HEK293 (cell line): ENCODE results near the gene CALHM6.
A peak's percentile ranks its signal among the peaks of the same experiment; 100 is the strongest.

ENCODE experiments used
- CTCF ChIA-PET: fragments of 350-600 bp; formaldehyde crosslinking; extraction: SDS; loops from one replicate; lab custom pipeline; 2021; ENCODE audit warnings: antibody characterized with exemption; lab: Yijun Ruan, JAX
- POLR2A ChIA-PET: fragments of 300-600 bp; formaldehyde crosslinking; extraction: SDS; loops from one replicate; lab custom pipeline; 2020; ENCODE audit warnings: antibody characterized with exemption, inconsistent platforms; lab: Yijun Ruan, JAX
- H3K27ac ChIP-seq: fragments of 200-500 bp; sonication (Bioruptor generic); 2 replicates; pipeline ENCODE4 v1.5.1; 2014; ENCODE audit warnings: low read depth, low read length, control low read depth, inconsistent platforms; ENCODE audit errors: extremely low read depth
- H3K36me3 ChIP-seq, 2 experiments: fragments of 200-500 bp in 1 of 2; sonication (Bioruptor generic) in 1 of 2; 1 replicate in 1 of 2; 2 replicates in 1 of 2; pipeline ENCODE4 v1.5.1; 2014 to 2017; ENCODE audit warnings: inconsistent platforms in 2 of 2, low read length in 2 of 2; ENCODE audit not compliant: control insufficient read depth in 2 of 2, insufficient read depth in 1 of 2
- H3K4me1 ChIP-seq: fragments of 200-500 bp; sonication (Bioruptor generic); 2 replicates; pipeline ENCODE4 v1.5.1; 2014; ENCODE audit warnings: mild to moderate bottlenecking, low read length, inconsistent platforms; ENCODE audit not compliant: control insufficient read depth, insufficient read depth
- H3K4me3 ChIP-seq: 2 replicates; pipeline ENCODE4 v1.5.1; 2011; ENCODE audit warnings: low read depth, mild to moderate bottlenecking, control low read depth, low read length, moderate library complexity
- H3K9me3 ChIP-seq: fragments of 200-500 bp; sonication (Bioruptor generic); 2 replicates; pipeline ENCODE4 v1.5.1; 2014; ENCODE audit warnings: low read depth, low read length, inconsistent platforms; ENCODE audit not compliant: control insufficient read depth, insufficient read depth
- MEIS1 ChIP-seq: sonication (generic); formaldehyde crosslinking; IDR thresholded peaks from 2 replicates; pipeline ENCODE4 v1.8.1; 2022; ENCODE audit warnings: missing genetic modification reagents, mild to moderate bottlenecking, borderline replicate concordance
- MYNN ChIP-seq: fragments of 450-650 bp; formaldehyde crosslinking; IDR thresholded peaks from 2 replicates; pipeline ENCODE4 v1.5.1; 2016; ENCODE audit warnings: missing biosample characterization, missing genetic modification characterization, borderline replicate concordance
- PRDM1 ChIP-seq: fragments of 450-650 bp; formaldehyde crosslinking; IDR thresholded peaks from 2 replicates; pipeline ENCODE4; 2016; ENCODE audit warnings: missing biosample characterization, missing genetic modification characterization
- PRDM10 ChIP-seq: fragments of 450-650 bp; formaldehyde crosslinking; IDR thresholded peaks from 2 replicates; pipeline ENCODE4 v1.5.1; 2016; ENCODE audit warnings: missing biosample characterization, missing genetic modification characterization
- PRDM2 ChIP-seq: fragments of 450-650 bp; formaldehyde crosslinking; IDR thresholded peaks from 2 replicates; pipeline ENCODE4 v1.5.1; 2016; ENCODE audit warnings: missing biosample characterization, missing genetic modification characterization, borderline replicate concordance
- PRDM6 ChIP-seq: fragments of 450-650 bp; formaldehyde crosslinking; IDR thresholded peaks from 2 replicates; pipeline ENCODE4 v1.5.1; 2017; ENCODE audit warnings: missing biosample characterization, missing genetic modification characterization
- TRIM28 ChIP-seq: IDR thresholded peaks from 2 replicates; pipeline ENCODE4 v1.6.1; 2011; ENCODE audit warnings: low read length, control low read depth, borderline replicate concordance
- ZBTB17 ChIP-seq: fragments of 450-650 bp; formaldehyde crosslinking; IDR thresholded peaks from 2 replicates; pipeline ENCODE4 v1.5.1; 2016; ENCODE audit warnings: missing biosample characterization, missing genetic modification characterization
- ZIC2 ChIP-seq: fragments of 450-650 bp; formaldehyde crosslinking; IDR thresholded peaks from 2 replicates; pipeline ENCODE4 v1.5.1; 2016; ENCODE audit warnings: missing biosample characterization, missing genetic modification characterization
- ZNF664 ChIP-seq: fragments of 450-650 bp; formaldehyde crosslinking; IDR thresholded peaks from 2 replicates; pipeline ENCODE4 v1.5.1; 2016; ENCODE audit warnings: missing biosample characterization, missing genetic modification characterization
- ZNF76 ChIP-seq: fragments of 450-650 bp; formaldehyde crosslinking; IDR thresholded peaks from 2 replicates; pipeline ENCODE4; 2016; ENCODE audit warnings: low read depth, missing biosample characterization, missing genetic modification characterization, borderline replicate concordance
- ZNF777 ChIP-seq: fragments of 450-650 bp; formaldehyde crosslinking; IDR thresholded peaks from 2 replicates; pipeline ENCODE4 v1.5.1; 2017; ENCODE audit warnings: missing biosample characterization, missing genetic modification characterization, borderline replicate concordance
- ZSCAN23 ChIP-seq: fragments of 450-650 bp; formaldehyde crosslinking; IDR thresholded peaks from 2 replicates; pipeline ENCODE4 v1.5.1; 2016; ENCODE audit warnings: missing biosample characterization, missing genetic modification characterization

The CALHM6 gene

DNA sequence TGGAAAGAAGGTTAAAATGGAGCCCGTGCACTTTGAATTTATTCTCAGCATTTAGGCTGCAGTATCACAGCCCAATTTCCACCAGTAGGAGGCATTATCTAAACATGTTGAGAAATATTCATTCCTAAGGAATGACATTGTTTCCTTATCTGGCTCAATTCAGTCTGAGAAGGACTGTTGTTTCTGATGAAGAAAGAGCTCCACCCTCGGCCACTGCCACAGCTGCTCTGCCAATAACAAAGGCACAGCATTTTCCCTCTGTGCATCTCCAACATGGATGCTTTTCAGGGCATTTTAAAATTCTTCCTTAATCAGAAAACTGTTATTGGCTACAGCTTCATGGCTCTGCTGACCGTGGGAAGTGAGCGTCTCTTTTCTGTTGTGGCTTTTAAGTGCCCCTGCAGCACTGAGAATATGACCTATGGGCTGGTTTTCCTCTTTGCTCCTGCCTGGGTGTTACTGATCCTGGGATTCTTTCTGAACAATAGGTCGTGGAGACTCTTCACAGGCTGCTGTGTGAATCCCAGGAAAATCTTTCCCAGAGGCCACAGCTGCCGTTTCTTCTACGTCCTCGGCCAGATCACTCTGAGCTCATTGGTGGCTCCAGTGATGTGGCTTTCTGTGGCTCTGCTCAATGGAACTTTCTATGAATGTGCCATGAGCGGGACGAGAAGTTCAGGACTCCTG, 50.4 kb downstream of the CALHM6 start, which contains the start of gene CALHM5 (continued):
- no peak for TF ChIP-seq PRDM2 (tag by site-specific recombination)
- TF ChIP-seq MYNN (tag by site-specific recombination) = no peak
- TF ChIP-seq, all 188 proteins: peak for 27

DNA sequence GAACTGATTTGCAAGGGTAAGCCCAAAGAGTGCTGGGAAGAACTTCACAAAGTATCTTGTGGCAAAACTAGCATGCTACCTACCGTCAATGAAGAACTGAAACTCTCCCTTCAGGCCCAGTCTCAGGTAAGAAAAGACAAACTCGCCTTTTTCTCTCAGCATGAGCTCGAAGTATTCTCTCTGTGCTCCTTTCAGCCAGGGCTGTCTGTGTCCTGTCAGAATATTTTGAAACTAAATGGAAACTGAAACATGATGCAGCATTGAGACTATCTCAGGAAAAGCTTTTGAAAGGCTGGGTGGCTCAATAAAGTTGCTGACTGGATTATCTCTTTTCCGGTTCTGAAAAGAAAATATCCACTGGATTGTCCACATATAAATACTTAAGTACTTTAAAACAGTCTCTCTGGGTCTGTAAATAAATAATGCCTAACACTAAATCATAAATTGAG, 51.0 kb downstream of the CALHM6 start:
- 0 out of 2 replicates have a peak, but pooled peaks have one; percentile 4 for TF ChIP-seq ZNF76
- no peak for TF ChIP-seq ZIC2 (tag by site-specific recombination)
- TF ChIP-seq ZBTB17 (tag by site-specific recombination) = 0 out of 2 replicates have a peak, but pooled peaks have one; percentile 8
- TF ChIP-seq PRDM10 = 0 out of 2 replicates have a peak, but pooled peaks have one; percentile 7
- TF ChIP-seq ZNF664 (tag by site-specific recombination) = peak; percentile 32; the same call in 1 of the 2 replicates
- Histone ChIP-seq H3K36me3 (peaks cover 0 to 14% of the 10 kb centered on the region in 2 experiments; a peak in 1 of 3 replicates), H3K9me3 (no peaks in the 10 kb centered on the region), H3K4me3 (peak overlapping the region; percentile 27), H3K27ac (peak overlapping the region; percentile 28), H3K4me1 (peaks cover 13% of the 10 kb centered on the region)
- ChIA-PET POLR2A (interaction anchor here (1.0 to 1.2 kb wide), 4 partner anchors 11 to 141 kb away, joined by 4 to 8 read pairs (median 4); partner anchors contain the start of genes DSE and RWDD1), CTCF (interaction anchor here (0.6 to 6.0 kb wide), 45 partner anchors 7 to 304 kb away, joined by 3 to 75 read pairs (median 5); partner anchors contain the start of genes CALHM6, DSE and TSPYL1)

DNA sequence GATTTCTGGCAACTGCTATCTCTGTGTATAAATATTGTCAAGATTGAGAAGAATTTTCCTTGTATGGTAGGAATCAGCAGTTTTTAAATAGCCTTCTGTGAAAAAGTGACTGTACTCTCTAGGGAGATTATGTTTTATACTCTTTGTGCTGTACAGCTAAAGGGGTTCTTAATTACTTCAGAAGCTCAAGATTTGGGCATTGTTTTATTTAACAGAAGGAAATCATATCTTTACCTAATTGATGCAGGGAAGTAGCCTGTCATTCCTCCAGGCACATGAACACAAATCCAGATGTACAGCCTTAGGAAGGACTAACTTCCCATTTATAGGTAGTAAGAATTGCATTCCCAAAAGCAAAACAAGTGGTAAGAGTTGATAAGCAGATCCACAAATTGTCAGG, 51.6 kb downstream of the CALHM6 start:
- no peaks in the 10 kb centered on the region for H3K9me3 ChIP-seq
- TF ChIP-seq PRDM1 (no peak), ZNF777 (tag by site-specific recombination) (no peak), TRIM28 (no peak), ZSCAN23 (no peak), MEIS1 (CRISPR knock-in tag) (0 out of 2 replicates have a peak, but pooled peaks have one; percentile 0), PRDM6 (0 out of 2 replicates have a peak, but pooled peaks have one; percentile 36)
- TF ChIP-seq, all 188 proteins: peak for 2
- CTCF ChIA-PET = interaction anchor here (1.0 to 6.0 kb wide), 18 partner anchors 10 to 305 kb away, joined by 3 to 75 read pairs (median 8); partner anchors contain the start of genes CALHM6 and DSE
- peaks cover 13% of the 10 kb centered on the region for H3K4me1 ChIP-seq
- no peak overlapping the region for H3K27ac ChIP-seq
- peak overlapping the region; percentile 27 for H3K4me3 ChIP-seq
- POLR2A ChIA-PET = no interaction called here
- H3K36me3 ChIP-seq = peaks cover 0 to 15% of the 10 kb centered on the region in 2 experiments; a peak in 1 of 3 replicates
